Measurements from ENCODE around the gene PCDH19.

DNA sequence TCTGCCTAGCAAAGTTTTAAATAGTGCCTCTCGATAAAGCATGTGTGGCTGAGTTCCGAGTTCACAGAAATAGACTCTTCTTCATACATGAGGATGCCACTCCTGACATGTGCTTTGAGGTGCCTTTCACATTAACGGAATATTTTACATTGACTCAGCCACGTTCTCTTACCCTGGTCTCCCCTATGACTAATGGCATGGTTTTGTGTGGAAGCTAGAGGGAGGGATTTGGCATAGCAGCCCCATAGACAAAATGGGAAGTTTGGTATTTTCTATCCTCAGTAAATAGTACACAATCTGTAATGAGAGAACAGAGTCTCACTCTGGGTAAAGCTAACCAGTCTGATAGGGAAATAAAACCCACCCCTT, 68.9 kb downstream of the PCDH19 start:
- TF ChIP-seq, protein P1, sequence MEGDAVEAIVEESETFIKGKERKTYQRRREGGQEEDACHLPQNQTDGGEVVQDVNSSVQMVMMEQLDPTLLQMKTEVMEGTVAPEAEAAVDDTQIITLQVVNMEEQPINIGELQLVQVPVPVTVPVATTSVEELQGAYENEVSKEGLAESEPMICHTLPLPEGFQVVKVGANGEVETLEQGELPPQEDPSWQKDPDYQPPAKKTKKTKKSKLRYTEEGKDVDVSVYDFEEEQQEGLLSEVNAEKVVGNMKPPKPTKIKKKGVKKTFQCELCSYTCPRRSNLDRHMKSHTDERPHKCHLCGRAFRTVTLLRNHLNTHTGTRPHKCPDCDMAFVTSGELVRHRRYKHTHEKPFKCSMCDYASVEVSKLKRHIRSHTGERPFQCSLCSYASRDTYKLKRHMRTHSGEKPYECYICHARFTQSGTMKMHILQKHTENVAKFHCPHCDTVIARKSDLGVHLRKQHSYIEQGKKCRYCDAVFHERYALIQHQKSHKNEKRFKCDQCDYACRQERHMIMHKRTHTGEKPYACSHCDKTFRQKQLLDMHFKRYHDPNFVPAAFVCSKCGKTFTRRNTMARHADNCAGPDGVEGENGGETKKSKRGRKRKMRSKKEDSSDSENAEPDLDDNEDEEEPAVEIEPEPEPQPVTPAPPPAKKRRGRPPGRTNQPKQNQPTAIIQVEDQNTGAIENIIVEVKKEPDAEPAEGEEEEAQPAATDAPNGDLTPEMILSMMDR (IDR thresholded peaks at IDR 0.05) = no peak
- TF ChIP-seq EP300 (IDR thresholded peaks at IDR 0.05) = no peak
- TF ChIP-seq POLR2A (IDR thresholded peaks at IDR 0.05) = no peak
